ENCODE measurements around the gene OSBPL9.
"Not testable (repeated sequence)": the region's sequence is repeated elsewhere in the genome, so short reads cannot be mapped to it uniquely, and the experiment has no call there.

OSBPL9 gene

GRCh38 chr1:51631747-51632146 is 14.9 kb downstream of the OSBPL9 start:
- no peaks in the 10 kb centered on the region for H3K4me1 ChIP-seq (ENCODE audit: insufficient read depth, low read length)
- H3K4me3 ChIP-seq (ENCODE audit: low read length), result no peak overlapping the region
- H3K9me3 ChIP-seq (ENCODE audit: low read length), result no peaks in the 10 kb centered on the region

DNA sequence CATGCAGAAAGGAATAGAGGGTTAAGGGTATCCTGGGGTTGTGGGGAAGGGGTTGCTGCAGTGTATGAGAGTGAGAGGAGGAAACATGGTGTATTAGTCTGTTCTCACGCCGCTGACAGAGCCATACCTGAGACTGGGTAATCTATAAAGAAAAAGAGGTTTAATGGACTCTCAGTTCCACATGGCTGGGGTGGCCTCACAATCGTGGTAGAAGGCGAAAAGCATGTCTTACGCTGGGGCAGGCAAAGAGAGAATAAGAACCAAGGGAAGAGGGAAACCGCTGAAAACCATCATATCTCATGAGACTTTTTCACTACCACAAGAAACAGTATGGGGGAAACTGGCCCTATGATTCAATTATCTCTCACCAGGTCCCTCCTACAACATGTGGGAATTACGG is 17.7 kb downstream of the OSBPL9 start:
- Histone ChIP-seq H3K36me3 (ENCODE audit: insufficient read depth, low read length) (no peaks in the 10 kb centered on the region), H3K4me1 (ENCODE audit: insufficient read depth, low read length) (no peaks in the 10 kb centered on the region), H3K9me3 (ENCODE audit: low read length) (no peaks in the 10 kb centered on the region), H3K27me3 (ENCODE audit: insufficient read depth, low read length) (no peaks in the 10 kb centered on the region), H3K4me3 (ENCODE audit: low read length) (no peak overlapping the region), H2AFZ (ENCODE audit: low read depth, low read length) (no peak overlapping the region)

More at GRCh38 chr1:51631747-51632146, 14.9 kb downstream of the OSBPL9 start:
- Histone ChIP-seq H3K36me3 (ENCODE audit: insufficient read depth, low read length) (no peaks in the 10 kb centered on the region), H2AFZ (ENCODE audit: low read depth, low read length) (no peak overlapping the region), H3K27me3 (ENCODE audit: insufficient read depth, low read length) (no peaks in the 10 kb centered on the region)

DNA sequence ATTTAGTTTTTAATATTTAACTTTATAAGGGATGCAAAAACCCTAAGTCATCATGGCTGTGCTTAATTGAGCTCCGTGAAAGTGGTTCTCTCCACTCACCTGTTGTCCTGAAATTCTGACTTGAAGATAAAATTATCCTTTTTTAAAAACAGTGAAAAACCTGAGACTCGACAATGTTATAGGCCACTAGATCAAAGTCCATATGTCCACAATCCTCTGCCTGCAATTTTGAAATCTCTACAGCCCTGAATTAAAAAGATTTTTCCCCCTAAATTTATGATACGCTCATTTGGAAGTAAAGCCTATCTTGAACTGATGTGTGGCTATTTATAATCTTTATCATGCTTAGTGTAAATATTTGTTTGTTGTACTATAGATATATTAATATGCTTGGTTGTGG is 18.7 kb downstream of the OSBPL9 start:
- Histone ChIP-seq H3K36me3 (ENCODE audit: insufficient read depth, low read length) (no peaks in the 10 kb centered on the region), H3K4me3 (ENCODE audit: low read length) (no peak overlapping the region), H3K4me1 (ENCODE audit: insufficient read depth, low read length) (no peaks in the 10 kb centered on the region), H3K9me3 (ENCODE audit: low read length) (no peaks in the 10 kb centered on the region), H3K27me3 (ENCODE audit: insufficient read depth, low read length) (no peaks in the 10 kb centered on the region), H2AFZ (ENCODE audit: low read depth, low read length) (no peak overlapping the region)

GRCh38 chr1:51636191-51636590 is 19.3 kb downstream of the OSBPL9 start:
- H3K4me1 ChIP-seq (ENCODE audit: insufficient read depth, low read length), result no peaks in the 10 kb centered on the region
- no peaks in the 10 kb centered on the region for H3K27me3 ChIP-seq (ENCODE audit: insufficient read depth, low read length)
- no peak overlapping the region for H2AFZ ChIP-seq (ENCODE audit: low read depth, low read length)
- no peaks in the 10 kb centered on the region for H3K36me3 ChIP-seq (ENCODE audit: insufficient read depth, low read length)
- H3K4me3 ChIP-seq (ENCODE audit: low read length), result no peak overlapping the region
- no peaks in the 10 kb centered on the region for H3K9me3 ChIP-seq (ENCODE audit: low read length)

GRCh38 chr1:51636764-51637522 is 20.1 kb downstream of the OSBPL9 start:
- H3K9me3 ChIP-seq (ENCODE audit: low read length), result no peaks in the 10 kb centered on the region
- H3K36me3 ChIP-seq (ENCODE audit: insufficient read depth, low read length), result no peaks in the 10 kb centered on the region
- H3K4me1 ChIP-seq (ENCODE audit: insufficient read depth, low read length), result no peaks in the 10 kb centered on the region
- H3K27me3 ChIP-seq (ENCODE audit: insufficient read depth, low read length), result no peaks in the 10 kb centered on the region
- H3K4me3 ChIP-seq (ENCODE audit: low read length), result no peak overlapping the region
- H2AFZ ChIP-seq (ENCODE audit: low read depth, low read length), result no peak overlapping the region

DNA sequence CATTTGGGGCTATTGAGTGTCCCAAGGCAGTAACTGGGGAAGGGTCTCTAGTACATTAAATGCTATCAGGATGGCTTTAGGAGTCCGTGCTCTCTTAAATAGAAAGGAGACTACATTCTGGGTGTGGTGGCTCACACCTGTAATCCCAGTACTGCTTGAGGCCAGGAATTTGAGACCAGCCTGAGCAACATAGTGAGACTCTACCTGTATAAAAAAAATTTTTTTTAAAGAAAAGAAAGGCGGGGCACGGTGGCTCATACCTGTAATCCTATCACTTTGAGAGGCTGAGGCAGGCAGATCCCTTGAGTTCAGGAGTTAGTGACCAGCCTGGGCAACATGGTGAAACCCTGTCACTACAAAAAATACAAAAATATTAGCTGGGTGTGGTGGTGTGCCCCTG is 21.5 kb downstream of the OSBPL9 start:
- Histone ChIP-seq H3K4me1 (ENCODE audit: insufficient read depth, low read length) (no peaks in the 10 kb centered on the region), H3K9me3 (ENCODE audit: low read length) (no peaks in the 10 kb centered on the region), H2AFZ (ENCODE audit: low read depth, low read length) (no peak overlapping the region), H3K4me3 (ENCODE audit: low read length) (no peak overlapping the region), H3K27me3 (ENCODE audit: insufficient read depth, low read length) (no peaks in the 10 kb centered on the region), H3K36me3 (ENCODE audit: insufficient read depth, low read length) (no peaks in the 10 kb centered on the region)

GRCh38 chr1:51639694-51640093 is 22.8 kb downstream of the OSBPL9 start:
- Histone ChIP-seq H3K4me1 (ENCODE audit: insufficient read depth, low read length) (no peaks in the 10 kb centered on the region), H2AFZ (ENCODE audit: low read depth, low read length) (no peak overlapping the region), H3K27me3 (ENCODE audit: insufficient read depth, low read length) (no peaks in the 10 kb centered on the region), H3K4me3 (ENCODE audit: low read length) (no peak overlapping the region), H3K36me3 (ENCODE audit: insufficient read depth, low read length) (no peaks in the 10 kb centered on the region), H3K9me3 (ENCODE audit: low read length) (no peaks in the 10 kb centered on the region)

- H3K9me3 ChIP-seq (ENCODE audit: low read length), result no peaks in the 10 kb centered on the region
- no peak overlapping the region for H2AFZ ChIP-seq (ENCODE audit: low read depth, low read length)
- H3K4me1 ChIP-seq (ENCODE audit: insufficient read depth, low read length), result no peaks in the 10 kb centered on the region
- H3K27me3 ChIP-seq (ENCODE audit: insufficient read depth, low read length), result no peaks in the 10 kb centered on the region
- no peaks in the 10 kb centered on the region for H3K36me3 ChIP-seq (ENCODE audit: insufficient read depth, low read length)
- no peak overlapping the region for H3K4me3 ChIP-seq (ENCODE audit: low read length)
Measured at GRCh38 chr1:51641096-51641495, 24.2 kb downstream of the OSBPL9 start.

GRCh38 chr1:51642739-51643142 is 25.8 kb downstream of the OSBPL9 start:
- H3K27me3 ChIP-seq (ENCODE audit: insufficient read depth, low read length), result no peaks in the 10 kb centered on the region
- no peaks in the 10 kb centered on the region for H3K36me3 ChIP-seq (ENCODE audit: insufficient read depth, low read length)
- no peaks in the 10 kb centered on the region for H3K9me3 ChIP-seq (ENCODE audit: low read length)
- H2AFZ ChIP-seq (ENCODE audit: low read depth, low read length), result no peak overlapping the region
- H3K4me1 ChIP-seq (ENCODE audit: insufficient read depth, low read length), result peaks cover 4% of the 10 kb centered on the region
- H3K4me3 ChIP-seq (ENCODE audit: low read length), result no peak overlapping the region

- peaks cover 10% of the 10 kb centered on the region for H3K4me1 ChIP-seq (ENCODE audit: insufficient read depth, low read length)
Measured at GRCh38 chr1:51643362-51643761, 26.5 kb downstream of the OSBPL9 start.

GRCh38 chr1:51644020-51644419 is 27.1 kb downstream of the OSBPL9 start:
- Histone ChIP-seq H3K4me1 (ENCODE audit: insufficient read depth, low read length) (peaks cover 15% of the 10 kb centered on the region), H3K36me3 (ENCODE audit: insufficient read depth, low read length) (no peaks in the 10 kb centered on the region), H3K9me3 (ENCODE audit: low read length) (no peaks in the 10 kb centered on the region), H2AFZ (ENCODE audit: low read depth, low read length) (no peak overlapping the region), H3K27me3 (ENCODE audit: insufficient read depth, low read length) (no peaks in the 10 kb centered on the region), H3K4me3 (ENCODE audit: low read length) (no peak overlapping the region)

More at GRCh38 chr1:51643362-51643761, 26.5 kb downstream of the OSBPL9 start:
- Histone ChIP-seq H3K36me3 (ENCODE audit: insufficient read depth, low read length) (no peaks in the 10 kb centered on the region), H3K9me3 (ENCODE audit: low read length) (no peaks in the 10 kb centered on the region), H3K4me3 (ENCODE audit: low read length) (no peak overlapping the region), H2AFZ (ENCODE audit: low read depth, low read length) (no peak overlapping the region), H3K27me3 (ENCODE audit: insufficient read depth, low read length) (no peaks in the 10 kb centered on the region)

DNA sequence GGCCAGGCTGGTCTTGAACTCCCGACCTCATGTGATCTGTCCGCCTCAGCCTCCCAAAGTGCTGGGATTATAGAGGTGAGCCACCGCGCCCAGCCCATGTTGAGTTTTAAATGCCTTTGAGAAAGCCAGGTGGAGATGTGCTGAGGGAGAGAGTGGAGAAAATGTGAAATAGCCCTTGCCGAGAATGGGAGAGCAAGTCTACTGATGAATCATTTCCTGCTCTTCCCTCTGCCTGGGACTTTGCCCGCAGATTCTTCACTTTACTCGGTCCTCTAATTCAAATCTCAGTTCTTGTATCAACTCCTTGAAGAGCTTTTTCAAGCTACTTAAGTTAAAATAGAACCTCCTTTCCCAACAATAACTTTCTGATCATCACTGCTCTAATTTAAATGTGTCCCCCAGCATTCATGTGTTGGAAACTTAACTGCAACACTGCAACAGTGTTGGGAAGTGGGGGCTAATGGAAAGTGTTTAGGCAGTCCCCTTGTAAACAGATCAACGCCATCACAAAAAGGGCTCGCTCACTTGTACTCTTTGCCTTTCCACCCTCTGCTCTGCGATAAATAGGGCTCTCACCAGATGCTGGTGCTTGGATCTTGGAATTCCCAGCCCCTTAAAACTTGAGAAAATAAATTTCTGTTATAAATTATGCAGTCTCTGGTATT is 27.8 kb downstream of the OSBPL9 start:
- H3K27me3 ChIP-seq (ENCODE audit: insufficient read depth, low read length), result no peaks in the 10 kb centered on the region
- H3K9me3 ChIP-seq (ENCODE audit: low read length), result no peaks in the 10 kb centered on the region
- H3K4me3 ChIP-seq (ENCODE audit: low read length), result no peak overlapping the region
- no peak overlapping the region for H2AFZ ChIP-seq (ENCODE audit: low read depth, low read length)
- H3K4me1 ChIP-seq (ENCODE audit: insufficient read depth, low read length), result peaks cover 15% of the 10 kb centered on the region
- no peaks in the 10 kb centered on the region for H3K36me3 ChIP-seq (ENCODE audit: insufficient read depth, low read length)

- H3K36me3 ChIP-seq (ENCODE audit: insufficient read depth, low read length); H3K27me3 ChIP-seq (ENCODE audit: insufficient read depth, low read length); H3K4me3 ChIP-seq (ENCODE audit: low read length); H2AFZ ChIP-seq (ENCODE audit: low read depth, low read length); H3K9me3 ChIP-seq (ENCODE audit: low read length): not testable (repeated sequence)
- peaks cover 15% of the 10 kb centered on the region for H3K4me1 ChIP-seq (ENCODE audit: insufficient read depth, low read length)
Measured at GRCh38 chr1:51646592-51646991, 29.7 kb downstream of the OSBPL9 start.

Measured in neuron (in vitro differentiated cells).